Adrenal gland (tissue), 12 donors: Measurements from ENCODE around the gene ZSCAN9. TPM values are rescaled to one million over a fixed set of nuclear protein-coding genes. Genes with fewer than 3 reads are reported as not detected.

Experiments used
- DNase-seq, 7 donors: peaks; one replicate each; pipeline ENCODE4 v3.0.0-alpha.2; 2019 to 2020
- H3K27ac ChIP-seq, 5 donors: fragments of 200-600 bp; sonication (generic) in 4 of 5; 1 replicate in 3 of 5; 2 replicates in 2 of 5; pipeline versions ENCODE4 v1.5.1 to v1.8.0; 2016 to 2020; ENCODE audit warnings: mild to moderate bottlenecking in 1 of 5
- H3K27me3 ChIP-seq: fragments of 200-600 bp; 2 replicates; pipeline ENCODE4 v1.8.0; 2021
- H3K36me3 ChIP-seq, 2 donors: fragments of 200-600 bp; replicated peaks in 1 of 2; 1 replicate in 1 of 2; 2 replicates in 1 of 2; pipeline versions ENCODE4 v1.5.1 to v1.8.0; 2018 to 2022
- H3K4me1 ChIP-seq, 2 donors: fragments of 200-600 bp; replicated peaks in 1 of 2; 1 replicate in 1 of 2; 2 replicates in 1 of 2; pipeline versions ENCODE4 v1.5.1 to v1.8.0; 2018 to 2021
- H3K4me3 ChIP-seq, 4 donors: fragments of 200-600 bp; sonication (generic) in 3 of 4; one replicate each; pipeline ENCODE4 v1.5.1; 2016 to 2018
- H3K9me3 ChIP-seq, 3 donors: fragments of 200-600 bp; sonication (generic) in 1 of 3; replicated peaks in 1 of 3; 1 replicate in 2 of 3; 2 replicates in 1 of 3; pipeline versions ENCODE4 v1.5.1 to v1.8.0; 2016 to 2021
- CTCF ChIP-seq, 6 experiments: fragments of 450-650 bp in 4 of 6; fragments of 200-600 bp in 2 of 6; sonication (generic) in 1 of 6; IDR thresholded peaks; 1 replicate in 5 of 6; 2 replicates in 1 of 6; pipeline versions ENCODE4 v1.5.1 to v1.8.0; 2016 to 2021; ENCODE audit warnings: antibody characterized with exemption in 6 of 6, mild to moderate bottlenecking in 2 of 6, moderate library complexity in 1 of 6
- POLR2A ChIP-seq, 2 donors: fragments of 450-650 bp; IDR thresholded peaks; one replicate each; pipeline ENCODE4 v1.6.1; 2017; ENCODE audit warnings: antibody characterized with exemption in 2 of 2, mild to moderate bottlenecking in 2 of 2, moderate library complexity in 1 of 2
- WGBS, 4 donors: extraction: QIAGEN DNeasy Blood & Tissue Kit in 2 of 4; methylation state at CpG; one replicate each; pipeline versions ENCODE4 v1.1.5 to v1.1.7; 2013 to 2017; 5-methylcytosine and 5-hydroxymethylcytosine counted together
- intact Hi-C, 2 donors: fragments of 100-400 bp; cut with DNase I; formaldehyde crosslinking; loops; one replicate each; pipeline versions ENCODE4 v1.14.1 to v1.15.0; 2022 to 2023
- polyA plus RNA-seq, 3 donors: library from polyadenylated mRNA; stranded (reverse); fragments of 200-250 nt in 2 of 3; fragments of 350-450 nt in 1 of 3; fragmentation: Illumina TruSeq in 1 of 3; extraction: RNeasy Lipid Tissue Mini Kit (QIAGEN cat#74804) in 1 of 3; gene quantifications; one replicate each; pipeline ENCODE4 v1.2.3, GENCODE V29; 2013 to 2014
- total RNA-seq, 9 donors: library from RNA; depleted of rRNA in 4 of 9; stranded (reverse); fragments of >200 nt in 4 of 9; fragments of 120-200 nt in 1 of 9; fragmentation: NEBNext Ultra II Directional in 1 of 9; extraction: Animal tissue kit (Norgen Biotek cat#: 25700) in 1 of 9; gene quantifications; one replicate each; pipeline versions ENCODE4 v1.1.0 to v1.2.4, GENCODE V29; 2013 to 2023
- donor health status: healthy with polysubstance abuse.
- donor health status: Bipolar disorder and iron deficiency.
- donor health status: DM: yes; HTN: yes; CAD: no.
- donor health status: DM: no; HTN: no; CAD: no.
- donor health status: DM: no; HTN: no; CAD: no.
- donor health status: DM: yes; HTN: yes; CAD: no.

The ZSCAN9 gene
- total and polyA plus RNA-seq, 12 donors, result 1.8 to 30.8 (median 11.7) TPM

GRCh38 chr6:28220257-28221133 lies 4.6 kb upstream of the ZSCAN9 start:
- WGBS, 4 donors, result 39 to 49% (median 49%) methylated on average over 6 of the region's 6 CpGs
- Histone ChIP-seq H3K4me3 (no peak overlapping the region), H3K27me3 (peaks cover 7% of the 10 kb centered on the region), H3K36me3 (no peaks in the 10 kb centered on the region), H3K9me3 (no peaks in the 10 kb centered on the region), H3K27ac (no peak overlapping the region), H3K4me1 (peaks cover 8 to 10% of the 10 kb centered on the region in 2 donors)
- TF ChIP-seq CTCF (IDR thresholded peaks at IDR 0.05) (no peak), POLR2A (IDR thresholded peaks at IDR 0.05) (no peak)
- intact Hi-C loops, result no loop called here
- DNase-seq, result no peak

GRCh38 chr6:28224131-28225055 lies 682 bp upstream of the ZSCAN9 start:
- Histone ChIP-seq H3K27me3 (peaks cover 7% of the 10 kb centered on the region), H3K9me3 (no peaks in the 10 kb centered on the region), H3K27ac (peak overlapping the region in 4 of 5 donors; percentile 48 to 82 (median 72)), H3K4me3 (peak overlapping the region in 3 of 4 donors; percentile 42 to 91 (median 58)), H3K36me3 (peaks cover 0 to 21% of the 10 kb centered on the region in 2 donors), H3K4me1 (peaks cover 7 to 15% of the 10 kb centered on the region in 2 donors)
- WGBS, 4 donors, result 51 to 57% (median 56%) methylated on average over 9 of the region's 9 CpGs
- DNase-seq, result no peak
- intact Hi-C loops, result no loop called here
- TF ChIP-seq POLR2A (IDR thresholded peaks at IDR 0.05) (no peak), CTCF (IDR thresholded peaks at IDR 0.05) (no peak)

GRCh38 chr6:28226460-28226859 lies 1.4 kb downstream of the ZSCAN9 start:
- Histone ChIP-seq H3K4me1 (peaks cover 7 to 15% of the 10 kb centered on the region in 2 donors), H3K9me3 (no peaks in the 10 kb centered on the region), H3K27me3 (no peaks in the 10 kb centered on the region), H3K4me3 (no peak overlapping the region), H3K27ac (no peak overlapping the region), H3K36me3 (peaks cover 0 to 35% of the 10 kb centered on the region in 2 donors)
- DNase-seq, result no peak
- WGBS, 4 donors, result 91 to 95% (median 93%) methylated on average over 2 of the region's 2 CpGs
- intact Hi-C loops, result no loop called here
- TF ChIP-seq CTCF (IDR thresholded peaks at IDR 0.05) (no peak), POLR2A (IDR thresholded peaks at IDR 0.05) (no peak)

GRCh38 chr6:28232785-28233184 lies 7.7 kb downstream of the ZSCAN9 start:
- peaks cover 0 to 29% of the 10 kb centered on the region in 2 donors for H3K36me3 ChIP-seq
- H3K9me3 ChIP-seq, result no peaks in the 10 kb centered on the region
- no peaks in the 10 kb centered on the region for H3K4me1 ChIP-seq
- H3K27ac ChIP-seq, result no peak overlapping the region
- no peaks in the 10 kb centered on the region for H3K27me3 ChIP-seq
- intact Hi-C loops, result no loop called here
- DNase-seq, result no peak
- TF ChIP-seq CTCF (IDR thresholded peaks at IDR 0.05), result no peak
- no peak for TF ChIP-seq POLR2A (IDR thresholded peaks at IDR 0.05)
- H3K4me3 ChIP-seq, result no peak overlapping the region
- WGBS, 4 donors, result 94 to 98% (median 95%) methylated on average over 11 of the region's 11 CpGs
